NB4 (cell line): ENCODE measurements around the gene HIBADH.

Experiments used
- CTCF ChIP-seq: IDR thresholded peaks from one replicate; pipeline ENCODE4 v1.5.1; 2012; ENCODE audit warnings: low read depth, low read length
- MYC ChIP-seq: IDR thresholded peaks from 2 replicates; pipeline ENCODE4 v1.6.1; 2011; ENCODE audit warnings: low read depth, low read length
- POLR2A ChIP-seq: IDR thresholded peaks from 2 replicates; pipeline ENCODE4 v1.6.1; 2011; ENCODE audit warnings: mild to moderate bottlenecking; ENCODE audit not compliant: insufficient read length; ENCODE audit errors: extremely low read depth

GRCh38 chr7:27647046-27647445, 15.6 kb downstream of the HIBADH start:
- TF ChIP-seq POLR2A = no peak
- TF ChIP-seq MYC = no peak
- no peak for TF ChIP-seq CTCF
